WTC11 (cell line): ENCODE measurements around the gene CEACAM16. TPM values are rescaled to one million over a fixed set of nuclear protein-coding genes. Genes with fewer than 3 reads are reported as not detected.
A peak's percentile ranks its signal among the peaks of the same experiment; 100 is the strongest.

ENCODE experiments used
- ATAC-seq: fragments of 200-7000 bp; cut with Tn5 transposase; 2 replicates; pipeline ENCODE4 v1.10.0; 2021; ENCODE audit warnings: mild to moderate bottlenecking, moderate library complexity
- CTCF ChIA-PET: fragments of 300-600 bp; sonication (Branson Sonifier 250); formaldehyde crosslinking; loops from one replicate; lab custom pipeline; 2021; ENCODE audit warnings: antibody characterized with exemption; lab: Charles Lee
- POLR2A ChIA-PET: fragments of 350-600 bp; sonication (Branson Sonifier 250); formaldehyde crosslinking; loops from one replicate; lab custom pipeline; 2021; ENCODE audit warnings: antibody characterized with exemption; lab: Charles Lee
- DNase-seq: peaks from one replicate; pipeline ENCODE4 v3.0.0; 2021; ENCODE audit warnings: low spot score
- H3K27ac Mint-ChIP-seq: 2 replicates; pipeline ENCODE4 v1.8.0; 2021; ENCODE audit warnings: mixed read lengths
- H3K27me3 Mint-ChIP-seq: 2 replicates; pipeline ENCODE4 v1.8.0; 2021; ENCODE audit warnings: low read depth, mild to moderate bottlenecking, moderate library complexity, mixed read lengths
- H3K36me3 Mint-ChIP-seq: 2 replicates; pipeline ENCODE4 v1.8.0; 2021; ENCODE audit warnings: mixed read lengths
- H3K4me1 Mint-ChIP-seq: 2 replicates; pipeline ENCODE4 v1.8.0; 2022; ENCODE audit warnings: mixed read lengths
- H3K4me3 Mint-ChIP-seq: 2 replicates; pipeline ENCODE4 v1.8.0; 2021; ENCODE audit warnings: mild to moderate bottlenecking, moderate library complexity, mixed read lengths
- H3K9me3 Mint-ChIP-seq: 2 replicates; pipeline ENCODE4 v1.8.0; 2021; ENCODE audit warnings: mixed read lengths
- ATF1 ChIP-seq: sonication (generic); formaldehyde crosslinking; IDR thresholded peaks from 2 replicates; pipeline ENCODE4 v1.8.1; 2023; ENCODE audit warnings: mild to moderate bottlenecking, moderate library complexity, missing genetic modification reagents
- ETV6 ChIP-seq: sonication (generic); formaldehyde crosslinking; IDR thresholded peaks from 2 replicates; pipeline ENCODE4 v1.8.1; 2022; ENCODE audit warnings: mild to moderate bottlenecking, missing genetic modification reagents
- NFE2L1 ChIP-seq: sonication (generic); formaldehyde crosslinking; IDR thresholded peaks from 2 replicates; pipeline ENCODE4 v1.8.1; 2023; ENCODE audit warnings: missing genetic modification reagents
- NFYB ChIP-seq: sonication (generic); formaldehyde crosslinking; conservative IDR thresholded peaks from 2 replicates; pipeline ENCODE4 v1.8.0; 2022; ENCODE audit warnings: low read depth, missing genetic modification reagents
- NR1H2 ChIP-seq: sonication (generic); formaldehyde crosslinking; IDR thresholded peaks from 2 replicates; pipeline ENCODE4 v1.9.0; 2021; ENCODE audit warnings: mild to moderate bottlenecking, moderate library complexity, missing genetic modification reagents
- TEAD1 ChIP-seq: sonication (generic); formaldehyde crosslinking; IDR thresholded peaks from 2 replicates; pipeline ENCODE4 v1.8.0; 2022; ENCODE audit warnings: mild to moderate bottlenecking, missing genetic modification reagents
- TEAD4 ChIP-seq: sonication (generic); formaldehyde crosslinking; IDR thresholded peaks from 2 replicates; pipeline ENCODE4 v1.8.0; 2022; ENCODE audit warnings: mild to moderate bottlenecking, missing genetic modification reagents
- ZBTB21 ChIP-seq: sonication (generic); formaldehyde crosslinking; IDR thresholded peaks from 2 replicates; pipeline ENCODE4 v1.8.1; 2023; ENCODE audit warnings: mild to moderate bottlenecking, missing genetic modification reagents, borderline replicate concordance
- ZNF232 ChIP-seq: sonication (generic); formaldehyde crosslinking; IDR thresholded peaks from 2 replicates; pipeline ENCODE4 v1.8.0; 2022; ENCODE audit warnings: mild to moderate bottlenecking, missing genetic modification reagents
- ZNF416 ChIP-seq: fragments of 250-450 bp; sonication (Bioruptor Pico); IDR thresholded peaks from 2 replicates; pipeline ENCODE4 v1.9.0; 2021; ENCODE audit warnings: mild to moderate bottlenecking, inconsistent platforms
- ZNF671 ChIP-seq: fragments of 250-450 bp; sonication (Bioruptor Pico); IDR thresholded peaks from 2 replicates; pipeline ENCODE4 v1.8.0; 2021; ENCODE audit warnings: mild to moderate bottlenecking
- total RNA-seq: library from RNA; stranded (reverse); gene quantifications from 3 replicates; pipeline ENCODE4 v1.2.3, GENCODE V29; 2021
- TF ChIP-seq, protein P1 (sequence below): sonication (generic); formaldehyde crosslinking; IDR thresholded peaks from 2 replicates; pipeline ENCODE4 v1.8.0; 2023; ENCODE audit warnings: mild to moderate bottlenecking, missing genetic modification reagents
- TF ChIP-seq, protein P2 (sequence below): sonication (generic); formaldehyde crosslinking; IDR thresholded peaks from 2 replicates; pipeline ENCODE4 v1.8.0; 2022; ENCODE audit warnings: mild to moderate bottlenecking, missing genetic modification reagents
- TF ChIP-seq, protein P3 (sequence below): sonication (generic); formaldehyde crosslinking; IDR thresholded peaks from 2 replicates; pipeline ENCODE4 v1.8.0; 2022; ENCODE audit warnings: missing genetic modification reagents
- TF ChIP-seq, protein P4 (sequence below): sonication (generic); formaldehyde crosslinking; conservative IDR thresholded peaks from 2 replicates; pipeline ENCODE4 v1.8.1; 2022; ENCODE audit warnings: mild to moderate bottlenecking, missing genetic modification reagents
- TF ChIP-seq, protein P5 (sequence below): sonication (generic); formaldehyde crosslinking; IDR thresholded peaks from 2 replicates; pipeline ENCODE4 v1.8.1; 2022; ENCODE audit warnings: mild to moderate bottlenecking, missing genetic modification reagents, moderate library complexity, borderline replicate concordance

CEACAM16 gene
- total RNA-seq, 1 experiment from 2014 or later: not detected

DNA sequence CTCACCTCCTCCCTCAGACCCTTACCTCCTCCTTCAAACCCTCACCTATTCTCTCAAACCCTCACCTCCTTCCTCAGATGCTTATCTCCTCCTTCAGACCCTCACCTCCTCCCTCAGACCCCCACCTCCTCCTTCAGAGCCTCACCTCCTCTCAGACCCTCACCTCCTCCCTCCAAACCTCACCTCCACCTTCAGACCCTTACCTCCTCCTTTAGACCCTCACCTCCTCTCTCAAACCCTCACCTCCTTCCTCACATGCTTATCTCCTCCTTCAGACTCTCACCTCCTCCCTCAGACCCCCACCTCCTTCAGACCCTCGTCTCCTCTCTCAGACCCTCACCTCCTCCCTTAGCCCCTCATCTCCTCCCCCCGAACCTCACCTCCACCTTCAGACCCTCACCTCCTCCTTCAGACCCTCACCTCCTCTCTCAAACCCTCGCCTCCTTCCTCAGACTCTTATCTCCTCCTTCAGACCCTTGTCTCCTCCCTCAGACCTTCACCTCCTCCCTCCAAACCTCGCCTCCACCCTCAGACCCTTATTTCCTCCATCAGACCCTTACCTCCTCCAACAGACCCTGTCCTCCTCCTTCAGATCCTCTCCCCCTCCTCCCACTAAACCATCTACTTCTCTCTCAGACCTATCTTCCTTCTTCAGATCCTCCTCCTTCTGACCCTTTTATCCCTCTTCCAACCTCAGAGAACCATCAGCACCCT lies 47.1 kb downstream of the CEACAM16 start (continued):
- TF ChIP-seq, protein P1, sequence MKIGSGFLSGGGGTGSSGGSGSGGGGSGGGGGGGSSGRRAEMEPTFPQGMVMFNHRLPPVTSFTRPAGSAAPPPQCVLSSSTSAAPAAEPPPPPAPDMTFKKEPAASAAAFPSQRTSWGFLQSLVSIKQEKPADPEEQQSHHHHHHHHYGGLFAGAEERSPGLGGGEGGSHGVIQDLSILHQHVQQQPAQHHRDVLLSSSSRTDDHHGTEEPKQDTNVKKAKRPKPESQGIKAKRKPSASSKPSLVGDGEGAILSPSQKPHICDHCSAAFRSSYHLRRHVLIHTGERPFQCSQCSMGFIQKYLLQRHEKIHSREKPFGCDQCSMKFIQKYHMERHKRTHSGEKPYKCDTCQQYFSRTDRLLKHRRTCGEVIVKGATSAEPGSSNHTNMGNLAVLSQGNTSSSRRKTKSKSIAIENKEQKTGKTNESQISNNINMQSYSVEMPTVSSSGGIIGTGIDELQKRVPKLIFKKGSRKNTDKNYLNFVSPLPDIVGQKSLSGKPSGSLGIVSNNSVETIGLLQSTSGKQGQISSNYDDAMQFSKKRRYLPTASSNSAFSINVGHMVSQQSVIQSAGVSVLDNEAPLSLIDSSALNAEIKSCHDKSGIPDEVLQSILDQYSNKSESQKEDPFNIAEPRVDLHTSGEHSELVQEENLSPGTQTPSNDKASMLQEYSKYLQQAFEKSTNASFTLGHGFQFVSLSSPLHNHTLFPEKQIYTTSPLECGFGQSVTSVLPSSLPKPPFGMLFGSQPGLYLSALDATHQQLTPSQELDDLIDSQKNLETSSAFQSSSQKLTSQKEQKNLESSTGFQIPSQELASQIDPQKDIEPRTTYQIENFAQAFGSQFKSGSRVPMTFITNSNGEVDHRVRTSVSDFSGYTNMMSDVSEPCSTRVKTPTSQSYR (CRISPR knock-in tag): no peak
- TF ChIP-seq, protein P2, sequence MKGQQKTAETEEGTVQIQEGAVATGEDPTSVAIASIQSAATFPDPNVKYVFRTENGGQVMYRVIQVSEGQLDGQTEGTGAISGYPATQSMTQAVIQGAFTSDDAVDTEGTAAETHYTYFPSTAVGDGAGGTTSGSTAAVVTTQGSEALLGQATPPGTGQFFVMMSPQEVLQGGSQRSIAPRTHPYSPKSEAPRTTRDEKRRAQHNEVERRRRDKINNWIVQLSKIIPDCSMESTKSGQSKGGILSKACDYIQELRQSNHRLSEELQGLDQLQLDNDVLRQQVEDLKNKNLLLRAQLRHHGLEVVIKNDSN: no peak
- no peak for TF ChIP-seq ETV6 (CRISPR knock-in tag)
- TF ChIP-seq TEAD1 (CRISPR knock-in tag): no peak
- TF ChIP-seq ZNF671: no peak
- TF ChIP-seq ZNF416 (CRISPR knock-in tag): no peak

DNA sequence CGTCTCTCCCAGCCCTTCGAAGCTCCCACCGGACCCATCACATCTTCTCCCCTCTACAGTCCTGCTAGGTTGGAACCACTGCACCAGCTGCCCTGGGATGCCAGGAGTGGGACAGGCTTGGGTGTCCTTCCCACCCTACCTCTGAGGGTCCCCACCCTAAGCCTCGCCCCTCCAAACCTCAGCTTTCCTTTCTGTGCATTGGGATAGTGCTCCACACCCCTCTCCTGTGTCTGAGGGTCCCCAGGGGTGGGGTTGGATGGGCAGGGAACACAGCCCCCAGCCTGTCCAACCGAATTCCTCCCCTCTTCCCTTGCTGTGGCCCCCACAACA lies 47.6 kb downstream of the CEACAM16 start:
- H3K27me3 Mint-ChIP-seq: peaks cover 66% of the 10 kb centered on the region
- peaks cover 17% of the 10 kb centered on the region for H3K4me1 Mint-ChIP-seq
- H3K9me3 Mint-ChIP-seq: no peaks in the 10 kb centered on the region
- TF ChIP-seq NFE2L1 (CRISPR knock-in tag): no peak
- TF ChIP-seq, protein P3, sequence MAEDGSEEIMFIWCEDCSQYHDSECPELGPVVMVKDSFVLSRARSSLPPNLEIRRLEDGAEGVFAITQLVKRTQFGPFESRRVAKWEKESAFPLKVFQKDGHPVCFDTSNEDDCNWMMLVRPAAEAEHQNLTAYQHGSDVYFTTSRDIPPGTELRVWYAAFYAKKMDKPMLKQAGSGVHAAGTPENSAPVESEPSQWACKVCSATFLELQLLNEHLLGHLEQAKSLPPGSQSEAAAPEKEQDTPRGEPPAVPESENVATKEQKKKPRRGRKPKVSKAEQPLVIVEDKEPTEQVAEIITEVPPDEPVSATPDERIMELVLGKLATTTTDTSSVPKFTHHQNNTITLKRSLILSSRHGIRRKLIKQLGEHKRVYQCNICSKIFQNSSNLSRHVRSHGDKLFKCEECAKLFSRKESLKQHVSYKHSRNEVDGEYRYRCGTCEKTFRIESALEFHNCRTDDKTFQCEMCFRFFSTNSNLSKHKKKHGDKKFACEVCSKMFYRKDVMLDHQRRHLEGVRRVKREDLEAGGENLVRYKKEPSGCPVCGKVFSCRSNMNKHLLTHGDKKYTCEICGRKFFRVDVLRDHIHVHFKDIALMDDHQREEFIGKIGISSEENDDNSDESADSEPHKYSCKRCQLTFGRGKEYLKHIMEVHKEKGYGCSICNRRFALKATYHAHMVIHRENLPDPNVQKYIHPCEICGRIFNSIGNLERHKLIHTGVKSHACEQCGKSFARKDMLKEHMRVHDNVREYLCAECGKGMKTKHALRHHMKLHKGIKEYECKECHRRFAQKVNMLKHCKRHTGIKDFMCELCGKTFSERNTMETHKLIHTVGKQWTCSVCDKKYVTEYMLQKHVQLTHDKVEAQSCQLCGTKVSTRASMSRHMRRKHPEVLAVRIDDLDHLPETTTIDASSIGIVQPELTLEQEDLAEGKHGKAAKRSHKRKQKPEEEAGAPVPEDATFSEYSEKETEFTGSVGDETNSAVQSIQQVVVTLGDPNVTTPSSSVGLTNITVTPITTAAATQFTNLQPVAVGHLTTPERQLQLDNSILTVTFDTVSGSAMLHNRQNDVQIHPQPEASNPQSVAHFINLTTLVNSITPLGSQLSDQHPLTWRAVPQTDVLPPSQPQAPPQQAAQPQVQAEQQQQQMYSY: no peak
- no peak for TF ChIP-seq NR1H2 (CRISPR knock-in tag)
- no peak for TF ChIP-seq ATF1 (CRISPR knock-in tag)
- TF ChIP-seq ZNF232 (CRISPR knock-in tag): no peak
- TF ChIP-seq, protein P4, sequence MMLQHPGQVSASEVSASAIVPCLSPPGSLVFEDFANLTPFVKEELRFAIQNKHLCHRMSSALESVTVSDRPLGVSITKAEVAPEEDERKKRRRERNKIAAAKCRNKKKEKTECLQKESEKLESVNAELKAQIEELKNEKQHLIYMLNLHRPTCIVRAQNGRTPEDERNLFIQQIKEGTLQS (CRISPR knock-in tag): no peak
- no peak for TF ChIP-seq NFYB (CRISPR knock-in tag)
- TF ChIP-seq TEAD4: no peak
- TF ChIP-seq ZBTB21 (CRISPR knock-in tag): no peak
- TF ChIP-seq, protein P5, sequence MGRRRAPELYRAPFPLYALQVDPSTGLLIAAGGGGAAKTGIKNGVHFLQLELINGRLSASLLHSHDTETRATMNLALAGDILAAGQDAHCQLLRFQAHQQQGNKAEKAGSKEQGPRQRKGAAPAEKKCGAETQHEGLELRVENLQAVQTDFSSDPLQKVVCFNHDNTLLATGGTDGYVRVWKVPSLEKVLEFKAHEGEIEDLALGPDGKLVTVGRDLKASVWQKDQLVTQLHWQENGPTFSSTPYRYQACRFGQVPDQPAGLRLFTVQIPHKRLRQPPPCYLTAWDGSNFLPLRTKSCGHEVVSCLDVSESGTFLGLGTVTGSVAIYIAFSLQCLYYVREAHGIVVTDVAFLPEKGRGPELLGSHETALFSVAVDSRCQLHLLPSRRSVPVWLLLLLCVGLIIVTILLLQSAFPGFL (CRISPR knock-in tag): no peak
- no peaks in the 10 kb centered on the region for H3K36me3 Mint-ChIP-seq
- ATAC-seq (no peak), DNase-seq (no peak)
- POLR2A ChIA-PET: no interaction called here
- H3K4me3 Mint-ChIP-seq: peak overlapping the region; percentile 86
- CTCF ChIA-PET: no interaction called here
- no peak overlapping the region for H3K27ac Mint-ChIP-seq
